B cell (primary cell): ENCODE results near the gene ADAM19. TPM values are rescaled to one million over a fixed set of nuclear protein-coding genes. Genes with fewer than 3 reads are reported as not detected.

Experiments used
- ATAC-seq: fragments of 200-7000 bp; cut with Tn5 transposase; one replicate; pipeline ENCODE4 v1.10.0; 2021; ENCODE audit warnings: low read depth, mild to moderate bottlenecking, moderate number of reproducible peaks, moderate library complexity
- CTCF ChIA-PET: fragments of 350-600 bp; sonication (Branson Sonifier 250); formaldehyde crosslinking; loops from one replicate; lab custom pipeline; 2021; ENCODE audit warnings: antibody characterized with exemption, inconsistent platforms; lab: Charles Lee
- POLR2A ChIA-PET: fragments of 350-600 bp; sonication (Branson Sonifier 250); formaldehyde crosslinking; loops from one replicate; lab custom pipeline; 2021; ENCODE audit warnings: antibody characterized with exemption; lab: Charles Lee
- DNase-seq: peaks from one replicate; pipeline ENCODE4 v3.0.0; 2013
- H2AFZ ChIP-seq: 2 replicates; pipeline ENCODE4 v1.6.1; 2012; ENCODE audit warnings: mild to moderate bottlenecking, low read depth, low read length; ENCODE audit not compliant: insufficient read depth, poor library complexity, severe bottlenecking
- H3K27ac ChIP-seq, 2 donors: 1 replicate in 1 of 2; 2 replicates in 1 of 2; pipeline ENCODE4 v1.5.1; 2012 to 2013; ENCODE audit warnings: low read length in 2 of 2, mild to moderate bottlenecking in 2 of 2, moderate library complexity in 1 of 2
- H3K27me3 ChIP-seq, 4 experiments: fragments of 200-600 bp in 1 of 4; sonication (generic) in 1 of 4; replicated peaks in 1 of 4; 1 replicate in 2 of 4; 2 replicates in 2 of 4; pipeline versions ENCODE4 v1.6.1 to v1.7.0; 2013 to 2016; ENCODE audit warnings: low read length in 3 of 4, mild to moderate bottlenecking in 2 of 4, mixed read lengths in 1 of 4, moderate library complexity in 1 of 4; ENCODE audit not compliant: insufficient read depth in 4 of 4, control insufficient read depth in 3 of 4; ENCODE audit errors: control extremely low read depth in 1 of 4
- H3K36me3 ChIP-seq, 2 experiments: replicated peaks in 1 of 2; 1 replicate in 1 of 2; 2 replicates in 1 of 2; pipeline versions ENCODE4 v1.6.1 to v1.7.1; 2013; ENCODE audit warnings: low read length in 1 of 2; ENCODE audit not compliant: insufficient read depth in 2 of 2, control insufficient read depth in 1 of 2; ENCODE audit errors: control extremely low read depth in 1 of 2, extremely low read depth in 1 of 2
- H3K4me1 ChIP-seq, 2 donors: fragments of 200-600 bp in 1 of 2; sonication (generic) in 1 of 2; 1 replicate in 1 of 2; 2 replicates in 1 of 2; pipeline versions ENCODE4 v1.5.1 to v1.6.1; 2013 to 2017; ENCODE audit warnings: low read length in 2 of 2; ENCODE audit not compliant: control insufficient read depth in 2 of 2, insufficient read depth in 2 of 2
- H3K4me2 ChIP-seq: replicated peaks from 2 replicates; pipeline ENCODE3; 2012; ENCODE audit warnings: mild to moderate bottlenecking, low read depth, low read length; ENCODE audit not compliant: poor library complexity, severe bottlenecking
- H3K4me3 ChIP-seq, 5 experiments: fragments of 200-600 bp in 1 of 5; sonication (generic) in 1 of 5; 1 replicate in 3 of 5; 2 replicates in 2 of 5; pipeline versions ENCODE4 v1.5.1 to v1.7.0; 2011 to 2016; ENCODE audit warnings: low read length in 4 of 5, mild to moderate bottlenecking in 4 of 5, low read depth in 2 of 5, control low read depth in 1 of 5, moderate library complexity in 1 of 5; ENCODE audit not compliant: insufficient read depth in 1 of 5; ENCODE audit errors: control extremely low read depth in 1 of 5, extremely low read depth in 1 of 5
- H3K79me2 ChIP-seq: fragments of 200-600 bp; sonication (generic); one replicate; pipeline ENCODE4 v1.6.0; 2016; ENCODE audit warnings: low read length; ENCODE audit not compliant: control insufficient read depth, insufficient read depth
- H3K9ac ChIP-seq: fragments of 200-600 bp; sonication (generic); 2 replicates; pipeline ENCODE4 v1.6.1; 2017; ENCODE audit warnings: mild to moderate bottlenecking, low read length, moderate library complexity
- H3K9me3 ChIP-seq, 3 donors: one replicate each; pipeline versions ENCODE4 v1.6.1 to v1.7.1; 2013; ENCODE audit warnings: low read length in 2 of 3; ENCODE audit not compliant: control insufficient read depth in 2 of 3, insufficient read depth in 1 of 3; ENCODE audit errors: control extremely low read depth in 1 of 3
- H4K20me1 ChIP-seq: 2 replicates; pipeline ENCODE4 v1.6.0; 2012; ENCODE audit warnings: mild to moderate bottlenecking, low read length; ENCODE audit not compliant: insufficient read depth, control insufficient read depth, poor library complexity, severe bottlenecking
- H3K27ac Mint-ChIP-seq: one replicate; pipeline ENCODE4 v1.8.0; 2021; ENCODE audit warnings: mixed read lengths
- H3K27me3 Mint-ChIP-seq: one replicate; pipeline ENCODE4 v1.8.0; 2021; ENCODE audit warnings: mixed read lengths
- H3K4me1 Mint-ChIP-seq: one replicate; pipeline ENCODE4 v1.8.0; 2021; ENCODE audit warnings: mixed read lengths
- H3K4me3 Mint-ChIP-seq: one replicate; pipeline ENCODE4 v1.8.0; 2021; ENCODE audit warnings: mixed read lengths
- H3K9me3 Mint-ChIP-seq: one replicate; pipeline ENCODE4 v1.8.0; 2022; ENCODE audit warnings: mixed read lengths; ENCODE audit not compliant: insufficient read depth
- EZH2 ChIP-seq: IDR thresholded peaks from 2 replicates; pipeline ENCODE4 v1.6.1; 2012; ENCODE audit warnings: borderline replicate concordance, low read depth, mild to moderate bottlenecking, moderate library complexity, low read length; ENCODE audit not compliant: insufficient read depth, poor library complexity, severe bottlenecking
- WGBS: methylation state at CpG from one replicate; pipeline ENCODE4 v1.1.5; 2013; ENCODE audit warnings: missing lambda C conversion rate; ENCODE audit not compliant: insufficient coverage; 5-methylcytosine and 5-hydroxymethylcytosine counted together
- intact Hi-C: fragments of 100-400 bp; cut with micrococcal nuclease; formaldehyde crosslinking; loops from one replicate; pipeline ENCODE4 v1.10.0; 2022
- polyA plus RNA-seq: library from polyadenylated mRNA; depleted of rRNA; stranded (reverse); fragments of >200 nt; gene quantifications from 2 replicates; pipeline ENCODE4 v1.2.3, GENCODE V29; 2012
- total RNA-seq, 2 donors: library from RNA; stranded (reverse); fragments of 120-200 nt in 1 of 2; gene quantifications; 1 replicate in 1 of 2; 2 replicates in 1 of 2; pipeline versions ENCODE4 v1.2.3 to v1.2.4, GENCODE V29; 2013 to 2022
- TF ChIP-seq, protein P1 (sequence below): fragments of 200-600 bp; IDR thresholded peaks from one replicate; pipeline ENCODE4 v1.8.0; 2022; ENCODE audit warnings: antibody characterized with exemption, mild to moderate bottlenecking

The ADAM19 gene
- total and polyA plus RNA-seq, 2 donors (not counting 1 experiment from before 2014, with no cell fraction given): 110 to 171 TPM

DNA sequence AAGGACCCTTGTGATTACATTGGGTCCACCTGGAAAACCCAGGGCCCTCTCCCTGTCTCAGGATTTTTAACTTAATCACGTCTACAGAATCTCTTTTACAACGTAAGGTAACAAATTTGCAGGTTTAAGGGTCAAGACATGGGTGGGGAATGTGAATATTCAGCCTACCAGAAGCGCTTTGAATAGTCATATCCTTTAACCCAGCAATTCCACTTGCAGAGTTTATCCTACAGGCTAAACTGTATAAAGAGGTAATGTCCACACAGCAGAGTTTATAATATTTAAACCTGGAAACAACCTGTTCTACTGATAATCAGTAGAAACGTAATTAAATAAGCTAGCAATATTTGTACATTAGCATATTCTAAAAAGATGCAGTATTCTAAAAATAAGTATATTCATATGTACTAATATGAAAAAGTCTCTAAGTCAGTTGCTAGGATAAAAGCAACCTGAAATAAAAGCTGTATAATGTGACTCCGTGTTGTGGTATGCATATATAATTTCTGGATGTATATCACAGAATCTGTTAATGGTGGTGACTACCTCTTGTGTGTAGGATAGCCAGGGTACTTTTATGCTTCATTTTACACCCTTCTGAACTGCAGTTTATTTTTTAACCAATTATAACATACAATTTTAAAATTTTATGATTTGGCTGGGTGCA lies 129.7 kb downstream of the ADAM19 start:
- no peak overlapping the region for H3K27ac ChIP-seq
- DNase-seq (no peak), ATAC-seq (no peak)
- TF ChIP-seq, protein P1, sequence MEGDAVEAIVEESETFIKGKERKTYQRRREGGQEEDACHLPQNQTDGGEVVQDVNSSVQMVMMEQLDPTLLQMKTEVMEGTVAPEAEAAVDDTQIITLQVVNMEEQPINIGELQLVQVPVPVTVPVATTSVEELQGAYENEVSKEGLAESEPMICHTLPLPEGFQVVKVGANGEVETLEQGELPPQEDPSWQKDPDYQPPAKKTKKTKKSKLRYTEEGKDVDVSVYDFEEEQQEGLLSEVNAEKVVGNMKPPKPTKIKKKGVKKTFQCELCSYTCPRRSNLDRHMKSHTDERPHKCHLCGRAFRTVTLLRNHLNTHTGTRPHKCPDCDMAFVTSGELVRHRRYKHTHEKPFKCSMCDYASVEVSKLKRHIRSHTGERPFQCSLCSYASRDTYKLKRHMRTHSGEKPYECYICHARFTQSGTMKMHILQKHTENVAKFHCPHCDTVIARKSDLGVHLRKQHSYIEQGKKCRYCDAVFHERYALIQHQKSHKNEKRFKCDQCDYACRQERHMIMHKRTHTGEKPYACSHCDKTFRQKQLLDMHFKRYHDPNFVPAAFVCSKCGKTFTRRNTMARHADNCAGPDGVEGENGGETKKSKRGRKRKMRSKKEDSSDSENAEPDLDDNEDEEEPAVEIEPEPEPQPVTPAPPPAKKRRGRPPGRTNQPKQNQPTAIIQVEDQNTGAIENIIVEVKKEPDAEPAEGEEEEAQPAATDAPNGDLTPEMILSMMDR: no peak
- TF ChIP-seq EZH2: no peak
- H3K4me2 ChIP-seq: no peak overlapping the region
- H3K36me3 ChIP-seq: no peaks in the 10 kb centered on the region
- ChIA-PET CTCF (interaction anchor here (0.5 kb wide), 1 partner anchor 271 kb away, joined by 4 read pairs; no protein-coding TSS in a partner anchor), POLR2A (no interaction called here)
- H3K9ac ChIP-seq: no peak overlapping the region
- intact Hi-C loops: no loop called here
- no peaks in the 10 kb centered on the region for H4K20me1 ChIP-seq
- no peaks in the 10 kb centered on the region for H3K27me3 ChIP-seq
- no peaks in the 10 kb centered on the region for H3K79me2 ChIP-seq
- peaks cover 0 to 6% of the 10 kb centered on the region in 2 donors for H3K4me1 ChIP-seq
- WGBS: no CpG with 5 or more reads among the region's 5 CpGs
- no peak overlapping the region for H3K27ac Mint-ChIP-seq
- H2AFZ ChIP-seq: no peak overlapping the region
- H3K9me3 Mint-ChIP-seq: no peaks in the 10 kb centered on the region
- H3K4me3 Mint-ChIP-seq: no peak overlapping the region
- H3K9me3 ChIP-seq: no peaks in the 10 kb centered on the region
- peaks cover 4% of the 10 kb centered on the region for H3K4me1 Mint-ChIP-seq
- H3K4me3 ChIP-seq: no peak overlapping the region
- no peaks in the 10 kb centered on the region for H3K27me3 Mint-ChIP-seq

GRCh38 chr5:157444224-157444623 lies 131.4 kb downstream of the ADAM19 start:
- ATAC-seq: no peak
- intact Hi-C loops: no loop called here
- H3K9me3 Mint-ChIP-seq: no peaks in the 10 kb centered on the region
- Histone ChIP-seq H3K4me3 (no peak overlapping the region), H3K27ac (no peak overlapping the region), H2AFZ (no peak overlapping the region), H3K4me1 (no peaks in the 10 kb centered on the region), H3K79me2 (no peaks in the 10 kb centered on the region), H3K9ac (no peak overlapping the region), H3K36me3 (no peaks in the 10 kb centered on the region), H3K27me3 (no peaks in the 10 kb centered on the region), H3K4me2 (no peak overlapping the region), H3K9me3 (no peaks in the 10 kb centered on the region), H4K20me1 (no peaks in the 10 kb centered on the region)
- TF ChIP-seq, protein P1: no peak
- TF ChIP-seq EZH2: no peak
- DNase-seq: no peak
- no CpG with 5 or more reads among the region's 4 CpGs for WGBS
- ChIA-PET POLR2A (no interaction called here), CTCF (interaction anchor here (0.7 to 0.8 kb wide), 2 partner anchors 12 to 300 kb away, joined by 3 read pairs; no protein-coding TSS in a partner anchor)
- H3K4me1 Mint-ChIP-seq: no peaks in the 10 kb centered on the region
- H3K4me3 Mint-ChIP-seq: no peak overlapping the region
- H3K27me3 Mint-ChIP-seq: no peaks in the 10 kb centered on the region
- H3K27ac Mint-ChIP-seq: no peak overlapping the region
